GM21423 (cell line): ENCODE measurements around the gene NFIA.

Experiments
- ATAC-seq: cut with Tn5 transposase; IDR thresholded peaks from one replicate; pipeline ENCODE4 v1.9.1; 2021; ENCODE audit warnings: mild to moderate bottlenecking, moderate library complexity; ENCODE audit not compliant: unreplicated experiment

The NFIA gene

DNA sequence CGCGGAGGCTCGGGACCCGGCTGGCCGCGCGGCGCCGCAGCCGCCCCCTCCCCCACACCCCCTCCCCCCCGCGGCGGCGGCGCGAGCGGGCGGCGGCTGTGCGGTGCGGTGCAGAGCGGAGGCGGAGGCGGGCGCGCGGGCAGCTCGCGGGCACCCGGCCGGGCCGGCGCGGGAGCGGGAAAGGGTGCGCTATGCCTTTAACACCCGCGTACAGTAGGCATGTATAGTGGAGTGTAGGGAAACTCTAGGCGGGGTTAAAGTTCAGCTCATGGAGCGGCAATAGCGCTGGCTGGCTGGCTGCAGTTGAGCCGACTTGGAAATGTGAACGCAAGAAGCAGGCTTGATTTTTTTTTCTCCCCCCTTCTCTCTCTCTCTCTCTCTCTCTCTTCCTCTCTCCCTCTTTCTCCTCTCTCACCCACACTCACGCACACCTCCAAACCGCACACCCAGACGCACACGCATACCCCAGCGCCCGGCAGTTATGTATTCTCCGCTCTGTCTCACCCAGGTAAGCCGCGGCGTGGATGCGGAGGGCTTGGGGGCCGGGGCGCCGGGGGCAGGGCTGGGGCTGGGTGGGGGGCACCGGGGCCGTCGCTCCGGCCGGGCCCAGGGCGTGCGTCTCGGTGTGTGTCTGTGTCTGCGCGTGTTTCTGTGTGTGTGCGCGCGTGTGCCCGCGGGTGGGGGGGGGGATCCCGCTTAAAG, at the start of gene NFIA:
Gene NFIA, plus strand, starts transcription at position 251 of the 702 bp plus-strand sequence.
- no peak for ATAC-seq

DNA sequence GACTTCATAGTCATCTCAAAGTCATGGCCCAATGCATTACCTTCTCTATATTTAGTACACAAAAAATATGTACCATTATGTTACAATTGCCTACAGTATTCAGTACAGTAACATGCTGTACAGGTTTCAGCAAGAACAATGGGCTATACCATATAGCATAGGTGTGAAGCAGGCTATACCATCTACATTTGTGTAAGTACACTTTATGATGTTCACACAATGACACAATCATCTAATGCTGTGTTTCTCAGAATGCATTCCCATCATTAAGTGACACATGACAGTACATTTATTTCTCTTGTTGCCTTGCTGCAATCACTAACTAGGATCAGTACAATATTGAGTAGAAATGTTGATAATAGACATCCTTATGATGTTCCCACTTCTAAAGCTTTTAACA, 46.5 kb upstream of the NFIA start:
- ATAC-seq, result no peak

DNA sequence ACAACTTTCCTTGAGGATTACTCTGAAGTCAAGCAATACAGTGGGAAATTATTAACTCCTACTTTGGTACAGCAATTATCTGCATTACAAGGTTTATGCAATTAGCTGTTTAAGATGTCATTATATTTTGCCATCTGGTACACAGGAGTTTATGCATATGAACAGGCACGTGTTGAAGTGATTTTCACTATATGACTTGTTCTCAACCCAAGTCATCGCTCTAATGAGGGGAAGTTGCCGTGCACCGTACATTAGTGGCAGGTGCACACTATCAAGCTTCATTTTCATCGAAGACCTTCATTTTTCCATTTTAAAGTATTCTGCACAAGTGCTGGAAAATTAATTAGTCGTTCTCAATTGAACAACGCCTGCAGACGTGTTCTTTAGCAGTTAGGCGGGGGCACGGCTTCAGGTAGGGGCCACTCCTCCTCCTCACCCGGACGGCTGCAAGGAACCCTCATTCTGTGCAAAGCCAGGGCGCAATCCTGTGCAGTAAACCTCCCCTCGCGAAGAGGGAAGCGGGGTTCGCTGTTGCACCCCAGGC, 39.8 kb upstream of the NFIA start:
- peak; percentile 21 for ATAC-seq

DNA sequence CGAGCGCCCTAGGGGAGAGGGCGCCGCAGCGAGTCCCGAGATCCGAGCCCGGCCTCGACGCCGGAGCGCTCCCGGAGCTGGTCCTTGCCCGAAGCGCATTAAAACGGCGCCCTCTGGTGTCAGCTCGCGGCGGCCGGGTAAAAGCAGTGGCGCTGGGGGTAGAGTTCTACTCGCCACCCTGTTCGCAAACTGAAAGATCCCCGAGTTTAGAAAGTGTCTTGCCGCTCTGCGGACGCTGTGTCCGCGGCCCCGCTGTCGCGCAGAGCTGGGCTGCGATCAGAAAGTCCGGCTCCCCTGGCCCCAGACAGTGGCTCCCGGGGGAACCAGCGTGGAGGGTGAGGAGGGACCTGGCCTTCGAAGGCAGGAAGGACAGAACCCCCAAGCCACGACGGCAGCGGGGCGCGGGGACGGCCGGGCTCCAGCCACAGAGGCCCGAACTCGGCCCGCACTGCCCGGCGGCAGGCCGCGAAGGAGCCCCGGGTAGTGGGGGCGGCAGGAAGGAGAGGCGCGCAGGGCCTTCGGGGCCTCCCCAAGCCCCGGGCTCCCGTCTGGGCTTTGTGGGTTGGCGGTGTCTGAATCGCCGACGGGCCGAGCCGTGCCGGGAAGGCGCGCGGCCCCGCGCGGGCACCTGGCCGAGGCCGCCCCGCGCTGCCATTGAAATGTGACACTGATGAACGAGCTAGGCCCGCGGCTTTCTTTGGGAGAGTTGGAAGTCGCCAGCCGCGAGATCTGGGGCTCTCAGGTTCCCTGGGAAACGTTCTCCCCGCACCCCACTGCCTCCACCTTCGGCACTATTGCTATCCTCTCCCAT, 39.1 kb upstream of the NFIA start:
- ATAC-seq, result peak; percentile 73

DNA sequence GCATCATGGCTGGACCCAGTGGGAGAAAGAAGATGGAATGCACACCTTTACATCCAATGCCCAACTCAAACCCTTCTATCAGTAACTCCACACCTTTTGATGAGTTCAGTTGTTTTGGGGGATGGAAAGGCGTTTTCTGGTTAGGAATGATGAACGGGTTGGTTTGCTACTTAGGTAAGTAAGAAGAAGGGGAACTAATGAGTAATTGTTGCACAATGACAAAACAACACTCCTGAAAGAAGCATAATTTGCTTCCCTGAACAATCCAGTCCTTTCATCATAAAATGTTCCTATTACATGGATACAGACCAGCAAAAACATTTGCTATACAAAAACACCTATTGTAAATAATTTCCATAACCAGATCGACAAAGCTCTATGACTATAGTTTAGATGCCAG, 35.9 kb upstream of the NFIA start:
- no peak for ATAC-seq

DNA sequence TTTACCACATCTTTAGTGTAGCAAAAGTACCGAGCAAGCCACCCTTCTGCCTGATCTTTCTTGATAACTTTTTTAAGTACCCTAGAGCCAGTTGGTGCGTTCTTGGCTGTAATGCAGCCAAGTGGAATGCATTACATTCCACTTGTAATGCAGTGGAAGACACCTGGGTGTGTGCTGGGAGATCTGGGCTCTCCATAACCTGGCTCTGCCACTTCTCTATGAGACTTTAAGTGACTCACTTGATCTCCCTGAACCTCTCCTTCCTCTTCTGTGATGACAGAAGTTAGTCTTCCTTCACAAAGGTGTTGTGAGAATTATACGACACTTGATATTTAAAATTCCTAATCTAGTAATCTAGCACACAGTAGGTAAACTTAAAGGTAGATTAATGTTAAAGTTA, 35.3 kb upstream of the NFIA start:
- no peak for ATAC-seq

DNA sequence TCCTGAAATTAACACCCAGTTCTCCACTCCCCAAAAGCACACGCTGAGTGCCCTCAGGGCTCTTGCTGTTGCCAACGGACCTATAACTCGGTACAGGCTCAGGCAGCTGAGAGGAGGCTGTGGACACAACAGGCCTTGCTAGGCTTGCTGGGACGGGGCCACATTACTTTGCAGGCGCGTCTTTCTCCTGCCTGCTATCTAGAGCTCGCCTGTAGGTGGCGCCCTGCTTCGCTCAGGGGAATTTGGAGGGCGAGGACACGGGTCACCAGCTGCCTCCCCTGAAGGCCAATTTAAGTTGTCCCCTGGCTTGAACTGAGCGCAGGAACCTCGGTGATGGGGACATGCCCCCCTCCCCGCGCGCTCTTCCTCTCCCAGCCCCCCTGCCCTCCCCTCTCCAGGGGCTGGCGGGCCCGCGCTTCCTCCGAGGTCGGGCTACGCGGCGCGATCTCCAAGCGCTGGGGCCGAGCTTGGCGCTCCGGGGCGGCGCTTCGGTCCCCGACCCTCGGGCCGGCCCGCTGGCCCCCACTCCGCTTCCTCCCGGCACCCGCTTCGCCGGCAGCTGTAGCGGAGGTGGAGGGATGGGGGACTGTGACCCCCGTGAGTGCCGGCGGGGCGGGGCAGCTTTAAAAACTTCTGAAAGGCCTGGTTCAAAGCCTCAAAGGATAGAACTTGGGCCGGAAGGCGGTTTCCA, 32.4 kb upstream of the NFIA start:
- peak; percentile 76 for ATAC-seq

DNA sequence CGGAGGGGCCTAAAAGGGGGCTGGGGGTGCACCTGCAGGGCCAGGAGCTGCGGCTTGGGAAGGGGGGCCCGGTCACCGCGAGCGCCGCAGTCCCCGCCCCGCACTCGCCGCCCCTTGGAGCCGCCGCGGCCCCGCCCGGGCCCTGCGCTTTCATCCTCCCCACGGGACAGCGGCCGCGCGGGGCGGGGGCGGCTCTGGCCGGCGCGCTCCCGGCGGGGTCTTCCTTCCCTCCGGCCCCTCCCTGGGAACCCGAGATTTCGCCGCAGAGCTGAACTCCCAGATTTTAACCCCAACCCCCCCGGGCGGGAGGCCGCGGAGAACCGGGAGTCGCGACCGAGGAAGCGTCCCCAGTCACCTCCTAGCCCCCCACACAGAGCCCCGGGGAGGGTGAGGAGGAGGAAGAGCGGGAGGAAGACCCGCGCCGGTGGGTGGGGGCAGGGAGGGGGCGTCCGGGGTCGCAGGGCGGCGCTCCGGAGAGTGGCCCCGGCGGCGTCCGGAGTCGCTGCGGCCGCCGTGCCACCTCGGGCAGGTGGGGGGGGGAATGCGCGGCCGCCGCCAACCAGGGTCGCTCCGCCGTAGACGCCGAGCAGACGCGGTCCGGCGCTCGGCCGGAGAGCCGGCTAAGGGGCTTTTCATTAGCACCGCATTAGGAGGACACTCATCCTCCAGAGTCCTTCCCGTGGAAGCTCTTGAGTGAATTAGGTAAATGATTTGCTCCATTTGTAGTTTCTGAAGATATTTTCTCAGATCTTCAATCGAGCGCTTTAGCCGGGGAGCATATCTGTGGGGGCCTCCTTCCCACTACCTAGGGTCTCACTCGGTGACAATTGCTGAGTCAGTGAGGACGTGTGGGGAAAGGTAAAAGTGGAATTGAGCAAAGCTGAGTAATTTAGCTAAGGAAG, 31.6 kb upstream of the NFIA start:
- peak; percentile 11 for ATAC-seq

DNA sequence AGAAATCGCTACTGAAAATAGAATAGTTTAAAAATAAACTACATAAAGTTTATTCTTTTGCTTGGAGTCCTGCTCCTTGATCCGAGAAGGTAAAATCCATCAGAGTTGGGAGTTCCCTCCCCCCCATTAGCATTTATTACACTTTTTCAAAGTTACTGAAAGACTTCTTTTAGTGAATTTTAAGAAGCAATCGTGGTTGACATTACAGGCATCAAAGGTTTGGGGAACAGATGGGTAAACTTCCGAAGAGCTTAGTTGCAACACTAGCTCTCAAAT, 31.0 kb upstream of the NFIA start:
- no peak for ATAC-seq

DNA sequence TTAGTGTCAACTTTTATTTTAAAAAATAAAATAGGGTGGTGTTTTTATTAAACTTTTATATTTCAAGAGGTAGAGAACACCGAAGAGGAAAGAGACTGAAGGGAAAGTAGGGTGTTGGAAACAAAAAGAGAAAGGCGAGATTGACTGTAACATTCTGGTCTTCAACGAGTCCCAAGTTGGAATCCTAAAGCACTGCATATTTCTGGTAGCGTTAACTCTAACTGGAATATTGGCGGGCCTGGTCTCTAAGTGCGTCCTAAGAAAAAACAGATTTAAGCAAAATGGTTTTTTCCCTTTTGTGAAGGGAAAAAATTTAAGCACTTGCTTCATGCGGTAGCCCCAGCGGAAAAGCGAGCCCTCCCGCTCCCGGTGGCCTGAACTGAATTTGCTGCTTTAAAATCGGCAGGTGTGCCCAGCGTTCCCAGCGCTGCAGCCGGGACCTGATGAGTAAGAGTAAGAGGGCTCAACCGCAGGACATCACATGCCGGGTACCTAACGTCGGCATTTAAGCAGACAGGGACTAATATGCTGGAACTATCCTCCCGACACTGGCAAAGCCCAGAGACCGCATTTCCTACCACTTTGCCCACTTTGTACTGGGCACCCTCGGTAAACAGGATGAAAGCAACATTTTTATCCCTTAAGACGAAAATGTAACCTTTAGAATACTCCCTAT, 30.5 kb upstream of the NFIA start:
- ATAC-seq, result no peak

DNA sequence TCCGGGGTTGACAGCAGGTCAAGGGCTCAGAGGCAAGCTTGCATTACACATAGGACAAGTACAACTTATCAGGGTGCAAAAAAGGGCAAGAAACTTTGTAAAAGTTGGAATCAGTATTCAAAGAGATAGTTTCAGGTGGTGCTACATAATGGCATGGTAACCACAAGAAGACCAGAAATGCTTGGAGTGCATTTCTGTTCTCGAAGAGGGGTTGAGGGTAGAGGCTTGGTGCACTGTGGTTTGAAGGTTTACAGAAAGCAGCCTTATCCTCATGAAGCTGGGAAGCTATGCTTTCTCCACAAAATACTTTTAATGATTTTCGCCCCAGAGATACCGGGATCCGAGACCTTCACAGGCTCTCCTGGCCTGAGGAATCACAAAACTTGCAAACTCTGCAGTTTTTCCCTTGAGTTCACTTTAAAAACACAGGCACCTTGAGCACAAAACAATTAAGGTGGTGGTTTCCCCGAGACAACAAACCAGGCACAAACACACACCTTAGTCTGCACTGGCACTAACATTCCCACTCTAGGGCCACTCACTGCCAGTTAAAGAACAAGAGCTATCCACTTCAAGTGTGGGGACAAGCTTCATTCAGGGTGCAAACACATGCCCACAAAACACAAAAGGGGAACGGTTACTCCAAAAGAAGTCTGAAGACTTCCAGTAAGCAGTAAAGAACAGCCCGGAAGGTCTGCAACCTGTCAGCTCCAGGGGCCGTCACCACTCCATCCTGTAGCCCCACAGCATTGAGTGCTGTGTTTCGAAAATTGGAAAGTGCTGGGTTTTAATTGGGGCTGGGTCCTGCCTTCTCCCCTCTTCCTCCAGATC, 29.8 kb upstream of the NFIA start:
- ATAC-seq, result no peak

DNA sequence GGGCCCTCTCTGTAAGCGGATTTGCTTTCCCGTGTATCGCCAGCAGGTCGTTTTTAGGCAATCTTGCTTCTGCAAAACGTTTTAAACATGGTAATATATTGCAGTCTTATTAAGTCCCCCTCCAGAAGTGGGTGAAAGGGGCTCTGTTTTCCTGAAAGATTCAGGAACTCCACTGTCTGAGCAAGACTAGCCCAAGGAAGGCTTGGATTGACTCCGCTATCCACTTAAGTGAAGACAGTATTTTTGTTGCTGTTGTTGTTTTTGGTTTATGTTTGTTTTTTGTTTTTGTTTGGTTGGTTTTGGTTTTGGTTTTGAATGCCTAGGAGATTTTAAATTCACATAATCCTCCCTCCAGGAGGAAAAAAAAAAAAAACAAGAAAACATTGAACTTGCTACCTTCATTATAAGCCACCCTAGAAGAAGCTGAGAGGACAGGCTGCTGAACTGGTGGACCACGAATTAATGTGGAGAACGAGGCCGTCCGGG, 29.1 kb upstream of the NFIA start:
- ATAC-seq, result no peak

DNA sequence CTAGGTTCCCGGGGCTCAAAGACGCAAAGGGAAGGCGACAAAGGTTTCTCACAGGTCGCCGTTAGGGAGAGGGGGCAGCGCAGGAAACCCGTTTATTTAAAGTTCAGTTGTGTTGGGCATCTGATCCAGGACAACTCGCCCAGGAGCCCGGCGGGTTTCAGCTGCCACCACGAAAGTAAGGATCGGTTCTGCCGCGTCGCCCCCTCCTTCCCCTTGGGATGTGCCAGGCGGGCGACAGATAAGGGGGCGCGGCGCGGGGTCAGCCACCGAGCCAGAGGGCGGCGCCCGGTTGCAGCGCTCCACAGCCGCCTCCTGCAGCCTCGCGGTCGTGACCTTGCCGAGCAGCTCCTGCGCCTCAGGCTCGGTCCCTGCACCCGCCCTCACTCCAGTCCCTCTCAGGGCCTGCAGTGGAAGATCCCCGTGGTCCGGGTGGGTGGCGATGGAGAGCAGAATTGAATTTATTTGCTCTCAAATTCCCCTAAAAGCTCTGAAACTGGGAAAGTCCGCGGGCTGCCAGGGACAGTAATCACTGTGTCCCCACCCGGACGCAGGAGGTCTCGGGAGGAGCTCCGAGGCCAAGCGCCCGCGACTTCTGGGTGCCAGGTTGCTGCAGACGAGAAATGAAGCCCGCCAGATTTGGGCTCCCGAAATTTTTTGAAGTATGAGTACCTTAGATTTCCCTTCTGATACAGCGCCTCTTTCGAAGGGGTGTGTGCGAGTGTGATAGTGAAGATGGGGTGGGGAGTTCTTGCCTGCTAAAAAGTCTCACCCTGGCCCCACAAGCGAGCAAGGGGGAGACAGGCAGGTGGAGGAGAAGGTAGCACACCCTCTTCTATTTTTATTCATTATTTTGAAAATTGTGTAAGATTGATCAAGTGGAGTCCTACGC, 28.4 kb upstream of the NFIA start:
- ATAC-seq, result no peak

DNA sequence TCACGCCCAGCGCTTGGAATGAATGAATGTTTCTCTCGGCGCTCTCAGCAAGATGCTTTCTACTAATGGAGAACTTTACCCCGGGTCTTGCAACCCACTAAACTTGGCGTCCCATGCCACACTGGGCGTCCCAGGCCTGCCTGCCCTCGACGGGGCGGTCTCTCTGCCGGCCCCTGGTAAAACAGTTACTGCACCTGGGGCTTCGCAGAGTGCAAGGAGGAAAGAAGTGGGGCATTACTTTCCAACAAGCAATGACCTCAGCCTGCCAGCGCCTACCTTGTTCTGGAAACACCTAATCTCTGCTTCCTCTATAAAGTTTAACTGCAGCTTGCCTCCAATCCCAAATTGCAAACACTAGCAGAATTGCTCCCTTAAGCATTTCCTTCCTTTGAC, 27.8 kb upstream of the NFIA start:
- no peak for ATAC-seq

DNA sequence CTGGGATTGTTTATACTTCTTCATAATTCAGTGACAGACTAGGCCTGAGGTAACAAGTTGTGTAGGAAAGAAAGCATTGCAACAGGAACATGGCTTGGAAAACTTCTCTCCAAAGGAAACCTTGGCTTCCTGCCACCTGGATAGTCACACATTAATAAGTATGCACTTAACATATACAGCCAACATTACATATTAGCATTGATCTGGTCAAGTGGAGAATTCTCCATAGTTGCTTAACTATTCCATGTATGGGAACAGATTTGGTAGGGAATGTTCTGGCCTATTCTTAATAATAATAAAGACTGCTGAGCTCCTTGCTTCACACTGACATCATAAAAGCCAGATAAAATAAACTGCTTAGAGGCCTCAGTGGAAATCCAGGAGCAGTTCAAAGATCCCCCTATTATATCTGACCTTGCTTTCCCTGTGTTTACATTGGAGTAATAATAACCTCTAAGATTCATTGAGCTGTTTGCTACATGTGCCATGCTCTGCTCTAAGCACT, 27.2 kb upstream of the NFIA start:
- ATAC-seq, result no peak

DNA sequence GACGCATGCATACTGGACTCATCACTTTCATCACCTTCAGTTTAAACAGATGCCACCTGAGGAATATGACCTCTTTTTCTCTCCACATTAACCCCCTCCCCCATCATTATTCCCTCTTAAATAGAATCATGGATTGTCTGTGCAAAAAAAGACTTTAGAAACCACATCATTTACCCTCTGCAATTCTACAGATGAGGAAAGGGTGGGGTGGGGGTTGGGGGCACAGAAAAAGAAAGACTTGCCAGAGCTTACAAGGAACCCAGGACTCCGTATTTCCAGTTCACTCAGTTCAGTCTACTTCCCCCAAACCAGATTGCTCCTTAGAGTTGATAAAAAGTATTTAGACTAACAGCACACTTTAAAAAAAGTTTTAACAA, 26.2 kb upstream of the NFIA start:
- no peak for ATAC-seq

DNA sequence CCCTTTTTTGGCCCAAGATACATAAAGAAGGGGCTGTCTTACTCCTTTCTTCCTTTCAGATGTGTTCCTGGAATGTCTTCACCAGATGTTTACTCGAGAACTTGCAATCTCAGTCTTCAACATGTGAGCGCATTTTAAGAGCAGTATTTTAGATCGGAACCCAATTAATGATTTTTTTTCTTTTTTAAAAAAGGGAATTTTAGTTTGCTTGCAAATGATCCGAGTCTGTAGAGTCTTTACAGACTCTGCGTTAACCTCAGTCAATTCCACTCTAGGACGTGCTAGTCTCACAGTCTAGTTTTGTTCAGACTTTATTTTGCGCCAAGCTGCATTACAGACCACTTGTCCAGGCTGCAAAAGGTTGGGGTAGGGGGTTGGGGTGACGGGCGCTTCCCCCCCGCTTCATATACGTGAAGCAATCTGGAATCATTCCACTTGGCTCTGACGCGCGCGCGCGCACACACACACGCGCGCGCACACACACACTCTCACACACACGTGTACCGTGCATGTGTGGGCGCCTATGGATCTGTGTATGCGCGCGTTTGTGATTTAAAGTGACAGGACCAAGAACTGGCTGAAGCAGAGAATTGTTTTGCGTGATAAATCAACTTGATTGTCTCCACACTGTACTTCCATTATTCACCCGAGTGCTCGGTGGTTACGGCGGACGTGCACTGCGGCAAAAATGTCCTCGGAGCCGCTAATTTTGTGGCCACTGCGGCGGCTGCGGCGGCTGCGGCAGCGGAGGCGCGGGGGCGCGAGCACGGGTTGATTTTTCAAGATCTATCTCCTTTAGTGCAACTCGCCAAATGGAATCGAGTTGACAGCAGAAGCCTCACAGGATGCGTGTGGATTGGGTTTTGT, 25.6 kb upstream of the NFIA start:
- no peak for ATAC-seq
